VCaP (cell line): ENCODE results near the gene PANX2.
"Not testable (repeated sequence)": the region's sequence is repeated elsewhere in the genome, so short reads cannot be mapped to it uniquely, and the experiment has no call there.

ENCODE experiments used
- H3K27ac ChIP-seq: fragments of 450-650 bp; 2 replicates; pipeline ENCODE4 v1.5.1; 2017
- CTCF ChIP-seq: fragments of 450-650 bp; conservative IDR thresholded peaks from 2 replicates; pipeline ENCODE4 v1.5.1; 2017; ENCODE audit warnings: mild to moderate bottlenecking, moderate library complexity

PANX2 gene

GRCh38 chr22:50202130-50202666 lies 31.7 kb downstream of the PANX2 start:
- TF ChIP-seq CTCF = no peak
- peak overlapping the region; percentile 80; the same call in 1 of the 2 replicates for H3K27ac ChIP-seq

- H3K27ac ChIP-seq = no peak overlapping the region
- no peak for TF ChIP-seq CTCF
These were observed 32.8 kb downstream of the PANX2 start for GRCh38 chr22:50203288-50203687.

GRCh38 chr22:50204571-50204970 lies 34.0 kb downstream of the PANX2 start:
- H3K27ac ChIP-seq = no peak overlapping the region
- no peak for TF ChIP-seq CTCF

GRCh38 chr22:50204998-50205397 lies 34.5 kb downstream of the PANX2 start:
- H3K27ac ChIP-seq = not testable (repeated sequence)

GRCh38 chr22:50205781-50206569 lies 35.4 kb downstream of the PANX2 start:
- no peak for TF ChIP-seq CTCF
- no peak overlapping the region for H3K27ac ChIP-seq

- peak; percentile 55 for TF ChIP-seq CTCF
- H3K27ac ChIP-seq = no peak overlapping the region
These were observed 36.1 kb downstream of the PANX2 start for GRCh38 chr22:50206599-50206998.

- TF ChIP-seq CTCF = no peak
- H3K27ac ChIP-seq = no peak overlapping the region
These were observed 37.0 kb downstream of the PANX2 start for GRCh38 chr22:50207383-50208140.
